Astrocyte of the cerebellum (primary cell): ENCODE results near the gene WNT3.

ENCODE experiments used
- DNase-seq: peaks from one replicate; pipeline ENCODE4 v3.0.0-alpha.2; 2011; ENCODE audit warnings: low read depth
- H3K4me3 ChIP-seq: 2 replicates; pipeline ENCODE4 v1.5.1; 2011; ENCODE audit warnings: mild to moderate bottlenecking, low read depth, low read length, moderate library complexity
- CTCF ChIP-seq: IDR thresholded peaks from 2 replicates; pipeline ENCODE4 v1.5.1; 2012; ENCODE audit warnings: low read length, low read depth, moderate library complexity, mild to moderate bottlenecking; ENCODE audit errors: missing control alignments
- in situ Hi-C: cut with HindIII; loops from 2 replicates; pipeline ENCODE4 v1.10.0; 2017; ENCODE audit warnings: low sequenced_read_pairs

WNT3 gene

GRCh38 chr17:46859996-46860395 lies 41.5 kb upstream of the WNT3 start:
- in situ Hi-C loops: no loop called here
- no peak for DNase-seq
- TF ChIP-seq CTCF: no peak
- H3K4me3 ChIP-seq: no peak overlapping the region

DNA sequence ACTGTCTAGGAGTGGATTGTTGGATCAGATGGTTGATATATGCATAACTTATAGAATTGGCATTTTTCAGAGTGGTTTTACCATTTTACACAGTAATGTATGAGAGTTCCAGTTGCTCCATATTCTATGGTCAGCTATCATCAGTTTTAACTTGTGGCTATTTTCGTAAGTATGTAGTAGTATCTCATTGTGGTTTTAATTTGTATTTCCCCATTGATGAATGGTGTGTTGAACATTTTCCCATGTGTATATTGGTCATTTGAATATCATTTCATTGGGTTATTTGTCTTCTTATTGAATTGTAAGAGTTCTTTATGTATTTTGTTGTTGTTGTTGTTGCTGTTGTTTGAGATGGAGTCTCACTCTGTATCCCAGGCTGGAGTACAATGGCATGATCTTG lies 39.1 kb upstream of the WNT3 start:
- DNase-seq: no peak
- H3K4me3 ChIP-seq: no peak overlapping the region
- no peak for TF ChIP-seq CTCF
- in situ Hi-C loops: no loop called here

DNA sequence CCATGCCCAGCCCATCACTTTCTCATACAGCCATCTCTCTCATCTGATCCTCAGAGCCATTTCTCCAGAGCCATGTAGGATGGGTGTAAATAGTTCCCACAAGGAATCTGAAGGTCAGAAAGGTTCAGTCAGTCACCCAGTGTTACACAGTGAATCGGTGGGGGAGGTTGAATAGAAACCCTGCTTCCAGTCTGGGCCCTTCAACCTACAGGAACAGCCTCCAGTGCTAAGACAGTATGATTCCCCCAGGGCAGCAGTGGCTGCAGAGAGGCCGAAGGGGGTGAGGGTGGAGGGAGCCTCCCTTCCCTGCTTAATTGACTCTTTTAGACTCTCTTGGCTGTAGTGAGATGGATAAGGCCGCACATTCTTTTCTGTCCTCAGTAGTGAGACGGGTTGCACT lies 36.5 kb upstream of the WNT3 start:
- DNase-seq: no peak
- no peak for TF ChIP-seq CTCF
- in situ Hi-C loops: no loop called here
- H3K4me3 ChIP-seq: no peak overlapping the region

DNA sequence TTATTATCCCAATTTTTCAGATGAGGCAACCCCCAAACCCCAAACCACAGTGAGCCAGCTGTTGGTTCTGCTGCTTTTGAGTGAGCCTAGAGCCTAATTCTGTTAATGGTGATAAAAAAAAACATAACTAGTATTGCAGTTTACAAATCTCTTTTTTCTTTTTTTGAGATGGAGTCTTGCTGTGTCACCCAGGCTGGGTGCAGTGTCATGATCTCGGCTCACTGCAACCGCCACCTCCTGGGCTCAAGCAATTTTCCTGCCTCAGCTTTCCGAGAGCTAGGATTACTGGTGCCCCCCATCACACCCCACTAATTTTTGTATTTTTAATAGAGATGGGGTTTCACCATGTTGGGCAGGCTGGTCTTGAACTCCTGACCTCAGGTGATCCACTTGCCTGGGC lies 36.0 kb upstream of the WNT3 start:
- in situ Hi-C loops: no loop called here
- DNase-seq: no peak
- H3K4me3 ChIP-seq: no peak overlapping the region
- no peak for TF ChIP-seq CTCF

GRCh38 chr17:46853896-46854444 lies 35.5 kb upstream of the WNT3 start:
- in situ Hi-C loops: no loop called here
- H3K4me3 ChIP-seq: no peak overlapping the region
- no peak for DNase-seq
- TF ChIP-seq CTCF: no peak

- in situ Hi-C loops: no loop called here
- H3K4me3 ChIP-seq: peak within 1 kb of the TSS; percentile 29
- DNase-seq: no peak
- no peak for TF ChIP-seq CTCF
These were observed 32.7 kb upstream of the WNT3 start, which contains the start of gene WNT9B for GRCh38 chr17:46851029-46851741. Gene WNT9B, plus strand, starts transcription at chr17:46851583. Its CDS starts 56 bp downstream, at chr17:46851639.

- no peak for TF ChIP-seq CTCF
- in situ Hi-C loops: no loop called here
- H3K4me3 ChIP-seq: no peak overlapping the region
- no peak for DNase-seq
These were observed 32.2 kb upstream of the WNT3 start for GRCh38 chr17:46850688-46851028.
